C4-2B (cell line): Measurements from ENCODE around the gene CREM.

Source experiments
- CTCF ChIP-seq: fragments of 450-650 bp; conservative IDR thresholded peaks from 2 replicates; pipeline ENCODE4 v1.5.1; 2017; ENCODE audit warnings: mild to moderate bottlenecking
- ZFX ChIP-seq: fragments of 450-650 bp; IDR thresholded peaks from 2 replicates; pipeline ENCODE4 v1.6.1; 2017

- TF ChIP-seq CTCF (no peak), ZFX (no peak)
These were observed 39.2 kb downstream of the CREM start for GRCh38 chr10:35165811-35166210.
